WTC11 (cell line): ENCODE data around the gene DIABLO. TPM values are rescaled to one million over a fixed set of nuclear protein-coding genes. Genes with fewer than 3 reads are reported as not detected.
"Not testable (repeated sequence)": the region's sequence is repeated elsewhere in the genome, so short reads cannot be mapped to it uniquely, and the experiment has no call there.

Experiments used
- ATAC-seq: fragments of 200-7000 bp; cut with Tn5 transposase; 2 replicates; pipeline ENCODE4 v1.10.0; 2021; ENCODE audit warnings: mild to moderate bottlenecking, moderate library complexity
- CTCF ChIA-PET: fragments of 300-600 bp; sonication (Branson Sonifier 250); formaldehyde crosslinking; loops from one replicate; lab custom pipeline; 2021; ENCODE audit warnings: antibody characterized with exemption; lab: Charles Lee
- POLR2A ChIA-PET: fragments of 350-600 bp; sonication (Branson Sonifier 250); formaldehyde crosslinking; loops from one replicate; lab custom pipeline; 2021; ENCODE audit warnings: antibody characterized with exemption; lab: Charles Lee
- DNase-seq: peaks from one replicate; pipeline ENCODE4 v3.0.0; 2021; ENCODE audit warnings: low spot score
- H3K27ac Mint-ChIP-seq: 2 replicates; pipeline ENCODE4 v1.8.0; 2021; ENCODE audit warnings: mixed read lengths
- H3K27me3 Mint-ChIP-seq: 2 replicates; pipeline ENCODE4 v1.8.0; 2021; ENCODE audit warnings: low read depth, mild to moderate bottlenecking, moderate library complexity, mixed read lengths
- H3K36me3 Mint-ChIP-seq: 2 replicates; pipeline ENCODE4 v1.8.0; 2021; ENCODE audit warnings: mixed read lengths
- H3K4me1 Mint-ChIP-seq: 2 replicates; pipeline ENCODE4 v1.8.0; 2022; ENCODE audit warnings: mixed read lengths
- H3K4me3 Mint-ChIP-seq: 2 replicates; pipeline ENCODE4 v1.8.0; 2021; ENCODE audit warnings: mild to moderate bottlenecking, moderate library complexity, mixed read lengths
- H3K9me3 Mint-ChIP-seq: 2 replicates; pipeline ENCODE4 v1.8.0; 2021; ENCODE audit warnings: mixed read lengths
- CBFB ChIP-seq: sonication (generic); formaldehyde crosslinking; IDR thresholded peaks from 2 replicates; pipeline ENCODE4 v1.8.1; 2022; ENCODE audit warnings: mild to moderate bottlenecking, low read depth, missing genetic modification reagents
- CREB1 ChIP-seq: sonication (generic); formaldehyde crosslinking; IDR thresholded peaks from 2 replicates; pipeline ENCODE4 v1.8.0; 2023; ENCODE audit warnings: mild to moderate bottlenecking, missing genetic modification reagents
- CTCF ChIP-seq: fragments of 200-600 bp; IDR thresholded peaks from 2 replicates; pipeline ENCODE4 v1.8.0; 2022; ENCODE audit warnings: antibody characterized with exemption
- ESRRA ChIP-seq: sonication (generic); formaldehyde crosslinking; IDR thresholded peaks from 2 replicates; pipeline ENCODE4 v1.8.1; 2022; ENCODE audit warnings: mild to moderate bottlenecking, missing genetic modification reagents, borderline replicate concordance
- GRHL2 ChIP-seq: fragments of 250-450 bp; sonication (Bioruptor Pico); IDR thresholded peaks from 2 replicates; pipeline ENCODE4 v1.8.0; 2022; ENCODE audit warnings: mild to moderate bottlenecking, moderate library complexity; ENCODE audit not compliant: insufficient replicate concordance, severe bottlenecking
- JAZF1 ChIP-seq: fragments of 250-450 bp; sonication (Bioruptor Pico); IDR thresholded peaks from 2 replicates; pipeline ENCODE4 v1.9.0; 2021; ENCODE audit warnings: moderate library complexity, mild to moderate bottlenecking, inconsistent platforms
- KAT7 ChIP-seq: sonication (generic); formaldehyde crosslinking; IDR thresholded peaks from 2 replicates; pipeline ENCODE4 v1.8.1; 2023; ENCODE audit warnings: missing genetic modification reagents, mild to moderate bottlenecking, borderline replicate concordance
- MAX ChIP-seq: sonication (generic); formaldehyde crosslinking; IDR thresholded peaks from 2 replicates; pipeline ENCODE4 v1.8.0; 2022; ENCODE audit warnings: mild to moderate bottlenecking, missing genetic modification reagents
- NR1H2 ChIP-seq: sonication (generic); formaldehyde crosslinking; IDR thresholded peaks from 2 replicates; pipeline ENCODE4 v1.9.0; 2021; ENCODE audit warnings: mild to moderate bottlenecking, moderate library complexity, missing genetic modification reagents
- SP1 ChIP-seq: sonication (generic); formaldehyde crosslinking; conservative IDR thresholded peaks from 2 replicates; pipeline ENCODE4 v1.8.1; 2022; ENCODE audit warnings: missing genetic modification reagents
- ZNF219 ChIP-seq: sonication (generic); formaldehyde crosslinking; IDR thresholded peaks from 2 replicates; pipeline ENCODE4 v1.8.0; 2023; ENCODE audit warnings: missing genetic modification reagents, mild to moderate bottlenecking, borderline replicate concordance
- ZNF232 ChIP-seq: sonication (generic); formaldehyde crosslinking; IDR thresholded peaks from 2 replicates; pipeline ENCODE4 v1.8.0; 2022; ENCODE audit warnings: mild to moderate bottlenecking, missing genetic modification reagents
- ZNF263 ChIP-seq: sonication (generic); formaldehyde crosslinking; IDR thresholded peaks from 2 replicates; pipeline ENCODE4 v1.8.1; 2022; ENCODE audit warnings: low read depth, mild to moderate bottlenecking, moderate library complexity, missing genetic modification reagents
- ZNF396 ChIP-seq: fragments of 250-450 bp; sonication (Bioruptor Pico); IDR thresholded peaks from 2 replicates; pipeline ENCODE4 v1.8.0; 2021; ENCODE audit warnings: mild to moderate bottlenecking, moderate library complexity, borderline replicate concordance
- total RNA-seq: library from RNA; stranded (reverse); gene quantifications from 3 replicates; pipeline ENCODE4 v1.2.3, GENCODE V29; 2021
- TF ChIP-seq, protein P1 (sequence below): sonication (generic); formaldehyde crosslinking; IDR thresholded peaks from 2 replicates; pipeline ENCODE4 v1.8.1; 2022; ENCODE audit warnings: missing genetic modification reagents, borderline replicate concordance
- TF ChIP-seq, protein P2 (sequence below): sonication (generic); formaldehyde crosslinking; IDR thresholded peaks from 2 replicates; pipeline ENCODE4 v1.8.1; 2022; ENCODE audit warnings: mild to moderate bottlenecking, moderate library complexity, missing genetic modification reagents

DIABLO gene
- total RNA-seq, 1 experiment from 2014 or later: 61.7 TPM

DNA sequence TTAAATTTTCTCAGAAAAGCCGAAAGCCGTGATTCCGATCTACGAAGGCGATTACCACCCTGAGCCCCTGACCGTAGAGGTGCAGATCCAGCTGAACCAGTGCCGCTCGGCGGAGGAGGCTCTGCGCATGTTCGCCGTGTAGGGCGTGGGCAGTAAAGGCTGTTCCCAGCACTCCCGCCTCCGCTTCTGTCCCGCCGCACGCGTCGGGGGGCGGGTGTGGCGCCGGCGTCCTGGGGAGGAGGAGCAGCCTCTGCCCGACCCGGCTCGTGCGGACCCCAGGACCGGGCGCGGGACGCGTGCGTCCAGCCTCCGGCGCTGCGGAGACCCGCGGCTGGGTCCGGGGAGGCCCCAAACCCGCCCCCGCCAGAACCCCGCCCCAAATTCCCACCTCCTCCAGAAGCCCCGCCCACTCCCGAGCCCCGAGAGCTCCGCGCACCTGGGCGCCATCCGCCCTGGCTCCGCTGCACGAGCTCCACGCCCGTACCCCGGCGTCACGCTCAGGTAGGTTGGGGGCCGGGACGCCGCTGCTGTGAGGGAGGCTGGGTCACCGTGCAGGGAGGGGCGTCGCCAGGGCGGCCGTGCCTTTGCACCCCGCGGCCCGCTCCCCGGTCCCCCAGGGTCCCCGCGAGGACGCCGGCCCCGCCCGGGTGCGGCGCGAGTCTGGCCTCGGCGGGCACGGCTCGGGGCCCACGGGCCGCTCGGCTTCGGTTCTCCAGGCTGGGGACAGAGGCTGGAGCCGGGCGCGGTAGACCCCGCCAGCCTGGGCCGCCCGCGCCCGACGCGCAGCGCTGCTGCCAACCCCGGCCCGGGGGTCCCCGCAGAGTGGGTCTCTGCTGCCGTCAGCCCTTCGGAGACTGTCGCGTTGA is 22.3 kb downstream of the DIABLO start, which contains the start of gene B3GNT4:
TSS of gene B3GNT4 (plus strand) at position 409 of the 866 bp plus-strand sequence. CDS start 910 bp downstream, outside the sequence.
- TF ChIP-seq ZNF219: no peak
- TF ChIP-seq, protein P1, sequence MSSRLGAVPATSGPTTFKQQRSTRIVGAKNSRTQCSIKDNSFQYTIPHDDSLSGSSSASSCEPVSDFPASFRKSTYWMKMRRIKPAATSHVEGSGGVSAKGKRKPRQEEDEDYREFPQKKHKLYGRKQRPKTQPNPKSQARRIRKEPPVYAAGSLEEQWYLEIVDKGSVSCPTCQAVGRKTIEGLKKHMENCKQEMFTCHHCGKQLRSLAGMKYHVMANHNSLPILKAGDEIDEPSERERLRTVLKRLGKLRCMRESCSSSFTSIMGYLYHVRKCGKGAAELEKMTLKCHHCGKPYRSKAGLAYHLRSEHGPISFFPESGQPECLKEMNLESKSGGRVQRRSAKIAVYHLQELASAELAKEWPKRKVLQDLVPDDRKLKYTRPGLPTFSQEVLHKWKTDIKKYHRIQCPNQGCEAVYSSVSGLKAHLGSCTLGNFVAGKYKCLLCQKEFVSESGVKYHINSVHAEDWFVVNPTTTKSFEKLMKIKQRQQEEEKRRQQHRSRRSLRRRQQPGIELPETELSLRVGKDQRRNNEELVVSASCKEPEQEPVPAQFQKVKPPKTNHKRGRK: no peak
- 0 out of 2 replicates have a peak, but pooled peaks have one; percentile 34 for TF ChIP-seq CBFB
- peak; percentile 69 for TF ChIP-seq MAX (CRISPR knock-in tag)
- TF ChIP-seq, protein P2, sequence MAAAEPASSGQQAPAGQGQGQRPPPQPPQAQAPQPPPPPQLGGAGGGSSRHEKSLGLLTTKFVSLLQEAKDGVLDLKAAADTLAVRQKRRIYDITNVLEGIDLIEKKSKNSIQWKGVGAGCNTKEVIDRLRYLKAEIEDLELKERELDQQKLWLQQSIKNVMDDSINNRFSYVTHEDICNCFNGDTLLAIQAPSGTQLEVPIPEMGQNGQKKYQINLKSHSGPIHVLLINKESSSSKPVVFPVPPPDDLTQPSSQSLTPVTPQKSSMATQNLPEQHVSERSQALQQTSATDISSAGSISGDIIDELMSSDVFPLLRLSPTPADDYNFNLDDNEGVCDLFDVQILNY (CRISPR knock-in tag): peak; percentile 64
- peak; percentile 88 for TF ChIP-seq ZNF232 (CRISPR knock-in tag)
- TF ChIP-seq, all 79 proteins: peak for 4
- Mint-ChIP-seq H3K27me3 (peaks cover 47% of the 10 kb centered on the region), H3K4me1 (peaks cover 22% of the 10 kb centered on the region), H3K27ac (no peak within 1 kb of the TSS), H3K36me3 (peaks cover 12% of the 10 kb centered on the region), H3K9me3 (no peaks in the 10 kb centered on the region), H3K4me3 (peak within 1 kb of the TSS; percentile 74)
- DNase-seq: peak; percentile 73
- CTCF ChIA-PET: interaction anchor here (0.6 to 2.0 kb wide), 15 partner anchors 13 to 1060 kb away, joined by 3 to 6 read pairs (median 4); partner anchors contain the start of genes CFAP251, LRRC43 and RHOF
- POLR2A ChIA-PET: interaction anchor here (0.5 to 3.6 kb wide), 4 partner anchors 23 to 1400 kb away, joined by 3 to 15 read pairs (median 6); partner anchors contain the start of gene DIABLO
- ATAC-seq: peak; percentile 53

DNA sequence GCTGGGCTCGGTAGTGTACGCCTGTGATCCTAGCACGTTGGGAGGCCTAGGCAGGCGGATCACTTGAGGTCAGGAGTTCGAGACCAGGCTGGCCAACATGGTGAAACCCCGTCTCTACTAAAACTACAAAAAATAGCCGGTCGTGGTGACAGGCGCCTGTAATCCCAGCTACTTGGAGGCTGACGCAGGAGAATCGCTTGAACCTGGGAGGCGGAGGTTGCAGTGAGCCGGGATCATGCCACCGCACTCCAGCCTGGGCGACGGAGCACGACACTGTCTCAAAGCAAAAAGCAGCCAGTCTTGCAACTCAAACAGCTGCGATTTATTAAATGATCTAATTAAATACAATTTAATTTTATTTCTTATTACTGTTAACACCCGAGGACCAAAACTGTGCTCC is 23.0 kb downstream of the DIABLO start:
- not testable (repeated sequence) for H3K36me3 Mint-ChIP-seq, DNase-seq, H3K9me3 Mint-ChIP-seq, ATAC-seq, H3K27ac Mint-ChIP-seq
- Mint-ChIP-seq H3K4me3 (peak overlapping the region; percentile 74), H3K27me3 (peaks cover 47% of the 10 kb centered on the region), H3K4me1 (peaks cover 17% of the 10 kb centered on the region)
- CTCF ChIA-PET: interaction anchor here (1.3 to 1.5 kb wide), 3 partner anchors 20 to 409 kb away, joined by 4 read pairs; partner anchors contain the start of genes LRRC43 and RHOF
- POLR2A ChIA-PET: interaction anchor here (0.5 to 3.6 kb wide), 3 partner anchors 23 to 253 kb away, joined by 3 to 15 read pairs (median 7); partner anchors contain the start of gene DIABLO
- TF ChIP-seq SP1 (CRISPR knock-in tag): 0 out of 2 replicates have a peak, but pooled peaks have one; percentile 20

- TF ChIP-seq ESRRA (CRISPR knock-in tag): no peak
- TF ChIP-seq ZNF396: no peak
- TF ChIP-seq KAT7 (CRISPR knock-in tag): no peak
- TF ChIP-seq, protein P2 (CRISPR knock-in tag): no peak
- no peak for DNase-seq
- POLR2A ChIA-PET: interaction anchor here (0.7 kb wide), 1 partner anchor 1369 kb away, joined by 3 read pairs; no protein-coding TSS in a partner anchor
- peaks cover 47% of the 10 kb centered on the region for H3K27me3 Mint-ChIP-seq
- CTCF ChIA-PET: interaction anchor here (1.6 kb wide), 1 partner anchor 11 kb away, joined by 6 read pairs; no protein-coding TSS in a partner anchor
- H3K4me1 Mint-ChIP-seq: peaks cover 16% of the 10 kb centered on the region
- no peak overlapping the region for H3K4me3 Mint-ChIP-seq
- no peak overlapping the region for H3K27ac Mint-ChIP-seq
- H3K36me3 Mint-ChIP-seq: no peaks in the 10 kb centered on the region
- H3K9me3 Mint-ChIP-seq: no peaks in the 10 kb centered on the region
- no peak for ATAC-seq
Observed at GRCh38 chr12:122202017-122202416, 23.8 kb downstream of the DIABLO start.

GRCh38 chr12:122201381-122201780 is 24.5 kb downstream of the DIABLO start:
- POLR2A ChIA-PET: interaction anchor here (0.7 kb wide), 1 partner anchor 1370 kb away, joined by 3 read pairs; no protein-coding TSS in a partner anchor
- Mint-ChIP-seq H3K4me3 (no peak overlapping the region), H3K9me3 (no peaks in the 10 kb centered on the region)
- no peak for TF ChIP-seq CTCF
- no peak for TF ChIP-seq ZNF263 (CRISPR knock-in tag)
- no peak for TF ChIP-seq NR1H2 (CRISPR knock-in tag)
- TF ChIP-seq, protein P1: no peak
- TF ChIP-seq GRHL2 (CRISPR knock-in tag): no peak
- TF ChIP-seq JAZF1 (CRISPR knock-in tag): no peak
- TF ChIP-seq CBFB: no peak
- no peak for TF ChIP-seq CREB1 (CRISPR knock-in tag)

More at GRCh38 chr12:122201381-122201780, 24.5 kb downstream of the DIABLO start:
- CTCF ChIA-PET: interaction anchor here (1.6 kb wide), 1 partner anchor 10 kb away, joined by 6 read pairs; no protein-coding TSS in a partner anchor
- H3K27me3 Mint-ChIP-seq: peaks cover 43% of the 10 kb centered on the region
- ATAC-seq (no peak), DNase-seq (no peak)
- H3K36me3 Mint-ChIP-seq: no peaks in the 10 kb centered on the region
- peaks cover 16% of the 10 kb centered on the region for H3K4me1 Mint-ChIP-seq
- no peak overlapping the region for H3K27ac Mint-ChIP-seq
